HG03108 (cell line): ENCODE data around the gene POPDC2.
A peak's percentile ranks its signal among the peaks of the same experiment; 100 is the strongest.
"Not testable (repeated sequence)": the region's sequence is repeated elsewhere in the genome, so short reads cannot be mapped to it uniquely, and the experiment has no call there.

Experiments used
- ATAC-seq: cut with Tn5 transposase; IDR thresholded peaks from one replicate; pipeline ENCODE4 v1.9.1; 2021; ENCODE audit warnings: moderate library complexity; ENCODE audit not compliant: unreplicated experiment

POPDC2 gene, protein sequence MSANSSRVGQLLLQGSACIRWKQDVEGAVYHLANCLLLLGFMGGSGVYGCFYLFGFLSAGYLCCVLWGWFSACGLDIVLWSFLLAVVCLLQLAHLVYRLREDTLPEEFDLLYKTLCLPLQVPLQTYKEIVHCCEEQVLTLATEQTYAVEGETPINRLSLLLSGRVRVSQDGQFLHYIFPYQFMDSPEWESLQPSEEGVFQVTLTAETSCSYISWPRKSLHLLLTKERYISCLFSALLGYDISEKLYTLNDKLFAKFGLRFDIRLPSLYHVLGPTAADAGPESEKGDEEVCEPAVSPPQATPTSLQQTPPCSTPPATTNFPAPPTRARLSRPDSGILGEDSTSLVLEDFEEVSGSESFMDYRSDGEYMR

DNA sequence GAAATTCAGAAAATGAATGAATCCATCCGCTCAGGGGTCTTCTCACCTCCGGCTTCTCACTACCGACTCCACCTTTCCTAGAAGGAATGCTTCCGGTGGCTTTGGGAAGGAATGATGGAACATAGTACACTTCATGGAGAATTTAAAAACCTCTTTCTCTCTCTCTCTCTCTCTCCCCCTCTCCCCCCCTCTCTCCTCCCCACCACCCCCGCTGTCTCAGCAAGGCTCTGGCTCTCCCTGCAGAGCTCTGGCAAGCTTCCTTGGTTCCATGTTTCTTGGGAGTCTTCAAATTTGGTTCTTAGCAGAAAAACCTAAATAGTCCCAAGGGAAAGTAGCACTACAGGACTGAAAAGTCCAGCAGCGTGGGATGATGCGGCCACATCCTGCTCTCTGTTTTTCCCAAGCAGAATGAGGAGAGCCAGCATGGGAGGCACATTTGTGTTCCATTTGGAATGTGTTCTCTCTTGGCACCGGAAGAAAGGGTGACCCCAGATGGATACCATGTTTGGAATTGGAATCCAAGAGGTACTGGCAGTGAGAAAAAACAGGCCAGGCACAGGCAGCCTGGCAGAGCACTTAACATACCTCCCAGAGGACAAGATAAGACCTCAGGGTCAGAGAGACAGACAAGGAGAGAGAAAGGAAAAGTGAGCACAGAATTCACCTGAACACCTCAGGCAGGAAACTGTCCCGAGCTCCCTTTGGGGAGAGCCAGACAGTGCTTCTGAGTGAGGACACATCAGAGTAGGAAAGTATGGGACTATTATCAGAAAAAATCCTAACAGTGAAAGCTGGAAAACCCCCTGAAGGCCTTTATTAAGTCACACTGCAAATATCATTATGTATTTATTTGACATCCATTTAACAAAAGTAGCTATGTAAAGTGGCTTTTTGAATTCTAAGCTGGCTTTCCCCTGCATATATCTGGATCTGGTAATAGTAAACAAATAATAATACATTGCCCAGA, at the start of gene POPDC2:
Gene POPDC2 (minus strand): TSS at position 116 of the 967 bp plus-strand sequence. CDS start 166 bp downstream, outside the sequence.
- no peak for ATAC-seq

DNA sequence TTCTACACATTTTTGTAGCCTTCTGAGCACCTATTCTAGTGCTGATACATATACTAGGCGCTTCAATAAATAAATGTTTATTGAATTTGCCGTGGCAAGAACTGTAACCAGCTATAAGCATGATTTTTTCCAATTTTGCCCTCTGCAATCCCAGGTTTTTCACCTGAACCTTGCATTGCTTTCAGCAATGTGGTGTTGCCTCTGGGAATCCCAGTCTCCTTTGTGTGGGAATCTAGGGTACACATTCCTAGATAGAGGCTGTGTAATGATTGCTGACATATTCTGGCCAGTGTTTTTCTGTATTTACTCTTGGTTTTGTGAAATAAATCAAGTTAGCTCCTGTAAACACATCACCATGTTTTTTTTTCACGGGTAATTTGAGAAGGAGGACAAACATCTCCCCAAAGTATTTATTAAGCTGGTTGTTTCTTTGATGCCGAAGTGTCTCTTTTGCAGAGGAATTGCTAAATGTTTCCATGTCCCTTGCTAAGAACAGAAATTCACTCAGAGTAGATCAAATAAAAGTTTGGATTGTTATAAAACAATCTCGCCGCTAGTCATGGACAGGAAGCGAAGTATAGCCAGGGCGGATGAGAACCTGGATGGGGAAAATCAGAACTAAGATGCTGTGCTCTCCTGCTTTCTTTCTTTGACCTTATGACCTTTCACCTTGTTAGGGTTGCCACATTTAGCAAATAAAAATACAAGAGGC, 43.6 kb upstream of the POPDC2 start:
- no peak for ATAC-seq

DNA sequence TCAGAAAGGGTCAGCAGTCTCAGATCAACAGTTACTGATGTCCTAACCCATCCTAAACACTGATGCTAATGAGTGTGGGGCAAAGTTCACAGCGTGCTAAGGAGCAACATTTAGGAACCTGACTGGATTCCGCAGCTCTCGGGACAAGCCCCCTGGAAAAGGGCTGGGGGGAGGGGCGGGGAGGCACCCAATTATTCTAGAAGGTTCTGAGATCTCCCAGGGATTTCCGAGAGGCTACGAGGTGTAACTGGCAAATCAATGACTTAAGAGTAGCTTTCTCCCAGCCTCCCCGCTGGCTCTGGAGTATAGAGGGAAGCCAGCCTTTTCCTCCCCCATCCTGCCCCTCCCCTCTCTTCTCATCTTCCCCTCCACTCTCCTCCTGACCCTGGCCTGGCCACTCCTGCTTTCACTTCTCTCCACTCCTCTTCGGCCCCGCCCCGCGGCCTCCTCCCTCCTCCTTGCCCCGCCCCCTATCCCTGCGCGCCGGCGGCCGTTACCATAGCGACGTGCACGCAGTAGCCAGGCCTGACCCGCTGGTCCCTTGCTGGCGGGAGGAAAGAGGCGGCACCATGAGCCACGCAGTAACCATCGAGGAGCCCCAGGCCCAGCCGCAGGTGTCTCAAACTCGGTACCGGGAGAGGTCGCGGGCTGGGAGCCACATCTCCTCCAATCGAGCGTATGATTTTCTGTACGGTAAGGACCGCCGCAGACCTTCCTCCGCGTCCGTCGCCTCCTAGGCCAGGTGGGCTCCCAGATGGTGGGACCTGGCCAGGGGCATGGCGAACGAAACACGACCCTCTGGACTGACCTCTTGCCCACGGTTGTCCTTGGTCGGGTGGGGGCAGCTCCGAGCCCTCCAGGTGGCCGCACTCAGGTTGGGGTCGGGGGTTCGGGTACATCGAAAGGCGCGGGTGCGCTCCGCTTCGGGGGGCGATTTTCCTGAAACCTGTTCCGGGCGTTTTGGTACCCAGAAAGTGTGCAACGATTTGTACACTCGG, 42.4 kb upstream of the POPDC2 start, which contains the start of gene CFAP91:
Gene CFAP91 (plus strand): TSS at position 493 of the 998 bp plus-strand sequence. CDS start 77 bp downstream, at position 570.
- ATAC-seq = peak; percentile 88

DNA sequence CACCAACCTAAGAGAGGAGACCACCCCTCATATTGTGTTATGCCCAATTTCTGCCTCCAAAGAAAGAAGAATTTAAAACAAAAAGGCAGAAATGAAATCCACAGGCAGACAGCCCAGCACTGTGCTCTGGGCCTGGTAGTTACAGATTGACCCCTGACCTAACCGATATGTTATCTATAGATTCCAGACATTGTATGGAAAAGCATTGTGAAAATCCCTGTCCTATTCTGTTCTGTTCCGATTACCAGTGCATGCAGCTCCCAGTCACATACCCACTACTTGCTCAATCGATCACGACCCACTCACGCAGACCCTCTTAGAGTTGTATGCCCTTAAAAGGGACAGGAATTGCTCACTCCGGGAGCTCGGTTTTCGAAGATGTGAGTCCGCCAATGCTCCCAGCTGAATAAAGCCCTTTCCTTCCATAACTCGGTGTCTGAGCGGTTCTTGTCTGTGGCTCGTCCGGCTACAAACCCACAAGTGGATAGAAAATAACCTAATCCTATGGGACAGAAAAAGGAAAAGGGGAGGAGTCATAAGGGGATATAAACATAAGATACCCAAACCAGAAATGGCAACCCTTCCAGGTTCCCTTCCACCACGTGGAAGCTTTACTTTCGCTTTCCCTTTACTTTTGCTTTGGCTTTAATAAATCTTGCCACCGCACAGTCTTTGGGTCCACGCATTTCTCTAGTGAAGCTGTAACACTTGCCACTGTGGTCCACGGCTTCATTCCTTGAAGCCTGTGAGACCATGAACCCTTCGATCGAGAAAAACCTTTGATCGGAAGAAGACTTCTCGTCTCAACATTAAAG, 40.7 kb upstream of the POPDC2 start:
- ATAC-seq = no peak

DNA sequence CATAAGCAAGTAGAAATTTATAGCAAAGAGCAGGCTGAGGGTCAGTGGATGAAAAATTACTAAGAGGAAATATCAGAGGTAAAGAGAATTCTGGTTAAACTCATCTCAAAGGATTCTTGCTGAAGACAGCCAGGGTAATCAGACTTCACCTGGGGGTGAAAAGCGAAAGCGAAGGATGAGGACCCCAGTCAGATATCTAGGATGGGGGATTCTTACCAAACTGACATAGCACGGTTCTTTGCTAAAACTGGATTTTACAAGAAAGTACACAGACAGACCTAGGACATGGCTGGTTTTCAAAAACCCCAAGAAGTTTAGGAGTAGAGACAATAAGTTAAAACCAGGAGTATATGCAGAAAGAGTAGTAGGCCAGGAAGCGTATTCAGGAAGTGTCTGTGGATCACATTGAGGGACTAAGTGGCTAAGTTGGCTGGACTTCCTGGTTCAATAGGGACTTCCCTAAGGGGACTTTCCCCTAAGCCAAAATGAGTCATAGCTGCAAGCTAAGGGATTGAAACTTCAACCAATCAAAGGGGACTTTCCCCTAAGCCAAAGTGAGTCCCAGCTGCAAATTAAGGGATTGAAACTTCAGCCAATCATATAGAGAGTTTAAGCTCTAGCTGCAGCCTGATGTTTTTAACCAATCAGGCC, 40.0 kb upstream of the POPDC2 start:
- ATAC-seq = no peak

DNA sequence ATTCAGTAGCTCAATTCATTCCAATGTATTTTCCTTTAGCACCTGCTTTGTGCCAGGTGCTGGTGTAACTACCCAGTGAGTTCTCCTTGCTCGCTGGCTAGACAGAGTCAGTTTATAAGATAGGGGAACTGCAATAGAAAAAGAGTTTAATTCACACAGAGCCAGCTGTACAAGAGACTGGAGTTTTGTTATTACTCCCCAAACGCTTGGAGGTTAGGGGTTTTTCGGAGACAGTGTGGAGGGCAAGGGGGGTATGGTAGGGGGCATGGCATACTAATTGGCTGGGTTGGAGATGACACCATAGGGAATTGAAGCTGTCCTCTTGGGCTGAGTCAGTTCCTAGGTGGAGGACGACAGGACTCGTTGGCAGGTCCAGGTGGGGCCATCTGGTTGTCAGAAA, 37.0 kb upstream of the POPDC2 start:
- peak; percentile 41 for ATAC-seq

DNA sequence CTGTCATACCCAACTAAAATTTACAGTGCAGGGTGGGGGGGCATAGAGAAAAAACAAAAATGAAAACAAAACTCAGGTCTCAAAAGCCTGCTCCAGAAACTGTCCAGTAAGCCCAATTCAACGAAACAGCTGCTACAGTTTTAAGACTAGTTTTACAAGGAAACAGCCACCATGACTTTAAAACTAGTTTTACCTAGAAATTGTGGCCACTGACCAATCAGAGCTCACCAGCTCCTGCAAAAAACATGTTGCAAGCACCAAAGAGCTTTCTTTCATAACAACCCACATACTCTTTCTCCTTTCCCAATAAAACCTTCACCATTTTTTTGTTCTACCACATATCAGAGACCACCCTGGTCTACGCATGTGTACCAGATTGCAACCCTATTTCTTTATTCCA, 35.1 kb upstream of the POPDC2 start:
- ATAC-seq = no peak

DNA sequence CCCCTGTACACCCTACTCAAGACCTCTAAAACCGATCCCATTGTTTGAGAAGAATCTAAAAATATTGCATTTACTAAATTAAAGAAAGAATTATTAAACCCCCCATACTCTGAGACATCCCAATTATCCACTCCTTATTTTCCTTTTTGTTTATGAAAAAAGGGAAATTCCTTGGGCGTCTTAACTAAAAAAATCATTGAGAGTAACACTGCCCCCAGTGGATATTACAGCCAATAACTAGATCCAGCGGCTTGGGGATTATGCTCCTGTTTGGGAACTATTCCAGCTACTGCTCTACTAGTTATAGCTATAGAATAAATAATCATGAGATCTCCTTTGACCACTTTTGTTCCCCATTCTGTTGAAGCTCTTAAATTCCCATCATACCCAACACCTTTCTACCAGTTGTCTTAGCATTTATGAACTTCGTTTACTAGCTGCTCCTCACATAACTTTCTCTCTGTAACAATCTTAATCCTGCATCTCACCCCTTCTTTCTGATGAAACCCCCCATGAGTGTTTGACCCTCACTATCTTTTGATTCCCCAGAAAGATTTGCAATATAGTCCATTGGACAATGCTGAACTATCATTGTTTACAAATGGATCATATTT, 29.8 kb upstream of the POPDC2 start:
- no peak for ATAC-seq

DNA sequence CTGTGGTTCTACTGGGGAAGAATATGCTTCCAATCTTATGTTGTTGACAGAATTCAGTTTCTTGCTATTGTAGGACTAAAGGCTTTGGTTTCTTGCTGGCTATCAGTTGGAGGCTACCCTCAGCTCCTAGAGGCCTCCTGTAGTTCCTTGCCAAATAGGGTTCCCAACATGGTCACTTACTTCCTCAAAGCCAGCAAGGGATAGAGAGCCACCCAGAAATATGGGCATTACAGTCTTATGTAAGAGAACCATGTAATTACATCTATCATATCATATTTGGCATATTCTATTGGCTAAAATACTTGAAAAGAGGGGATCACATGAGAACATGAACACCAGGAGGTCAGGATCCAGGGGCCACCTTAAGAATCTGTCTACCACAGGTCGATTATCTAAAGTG, 23.0 kb upstream of the POPDC2 start:
- no peak for ATAC-seq

DNA sequence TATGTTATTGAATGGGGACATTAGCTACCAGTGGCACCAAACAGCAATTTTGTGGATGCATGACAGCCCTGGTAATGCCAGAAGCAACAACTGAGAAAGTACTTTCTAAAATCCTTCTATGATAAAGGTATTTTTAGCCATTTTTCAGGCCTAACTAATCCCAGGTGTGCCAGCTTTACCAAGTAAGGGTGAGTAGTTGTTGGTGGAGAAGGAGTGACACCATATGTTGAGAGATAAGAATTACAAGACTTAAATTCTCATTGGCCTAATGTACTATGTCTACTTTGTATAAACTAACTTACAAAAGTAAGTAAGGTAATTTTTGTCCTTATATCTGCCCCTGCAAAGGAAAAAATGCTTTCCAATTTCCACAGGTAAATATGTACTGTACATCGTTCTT, 20.9 kb upstream of the POPDC2 start:
- ATAC-seq = peak; percentile 38

DNA sequence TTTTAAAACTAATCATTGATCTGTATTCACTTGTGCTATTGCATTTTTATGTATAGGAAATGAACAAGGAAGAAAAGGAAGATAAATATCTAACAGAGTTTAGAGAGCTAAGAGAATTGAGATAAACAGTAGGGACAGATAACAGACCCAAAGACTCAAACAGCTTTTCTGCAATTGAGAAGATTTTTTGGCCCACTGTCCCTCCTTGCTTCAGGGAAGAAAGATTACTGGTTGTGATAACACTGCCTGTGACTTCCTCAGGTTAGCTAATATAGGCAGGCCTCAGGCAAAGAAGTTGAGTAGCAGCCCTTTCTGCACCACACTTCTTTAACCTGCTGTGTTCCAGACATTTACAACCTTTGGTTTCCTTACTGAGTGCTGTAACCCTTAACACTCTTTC, 19.5 kb upstream of the POPDC2 start:
- ATAC-seq = no peak

DNA sequence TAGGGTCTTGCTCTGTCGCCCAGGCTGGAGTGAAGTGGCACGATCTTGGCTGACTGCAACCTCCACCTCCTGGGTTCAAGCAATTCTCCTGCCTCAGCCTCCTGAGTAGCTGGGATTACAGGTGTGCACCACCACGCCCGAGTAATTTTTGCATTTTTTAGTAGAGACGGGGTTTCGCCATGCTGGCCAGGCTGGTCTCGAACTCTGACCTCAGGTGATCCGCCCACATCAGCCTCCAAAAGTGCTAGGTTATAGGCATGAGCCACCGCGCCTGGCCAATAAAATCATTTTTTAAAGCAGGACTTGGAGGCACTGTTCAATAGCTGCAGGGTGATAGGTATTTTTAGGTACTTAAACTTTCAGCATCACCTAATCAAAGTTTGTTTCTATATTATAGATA, 17.8 kb upstream of the POPDC2 start:
- not testable (repeated sequence) for ATAC-seq

DNA sequence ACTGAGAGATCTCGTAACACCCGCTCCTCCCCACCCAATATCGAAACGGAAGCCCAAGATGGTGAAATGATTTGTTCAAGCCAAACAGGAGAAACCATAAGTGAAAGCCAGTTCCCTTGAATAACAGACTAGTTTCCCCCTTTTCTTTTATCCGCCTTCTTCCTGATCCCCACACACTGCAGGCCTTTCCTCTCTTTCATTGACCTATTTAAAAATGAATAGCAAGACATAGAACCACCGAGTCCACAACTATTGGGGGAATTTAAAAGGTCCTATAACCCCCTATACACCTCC, 17.2 kb upstream of the POPDC2 start:
- no peak for ATAC-seq

DNA sequence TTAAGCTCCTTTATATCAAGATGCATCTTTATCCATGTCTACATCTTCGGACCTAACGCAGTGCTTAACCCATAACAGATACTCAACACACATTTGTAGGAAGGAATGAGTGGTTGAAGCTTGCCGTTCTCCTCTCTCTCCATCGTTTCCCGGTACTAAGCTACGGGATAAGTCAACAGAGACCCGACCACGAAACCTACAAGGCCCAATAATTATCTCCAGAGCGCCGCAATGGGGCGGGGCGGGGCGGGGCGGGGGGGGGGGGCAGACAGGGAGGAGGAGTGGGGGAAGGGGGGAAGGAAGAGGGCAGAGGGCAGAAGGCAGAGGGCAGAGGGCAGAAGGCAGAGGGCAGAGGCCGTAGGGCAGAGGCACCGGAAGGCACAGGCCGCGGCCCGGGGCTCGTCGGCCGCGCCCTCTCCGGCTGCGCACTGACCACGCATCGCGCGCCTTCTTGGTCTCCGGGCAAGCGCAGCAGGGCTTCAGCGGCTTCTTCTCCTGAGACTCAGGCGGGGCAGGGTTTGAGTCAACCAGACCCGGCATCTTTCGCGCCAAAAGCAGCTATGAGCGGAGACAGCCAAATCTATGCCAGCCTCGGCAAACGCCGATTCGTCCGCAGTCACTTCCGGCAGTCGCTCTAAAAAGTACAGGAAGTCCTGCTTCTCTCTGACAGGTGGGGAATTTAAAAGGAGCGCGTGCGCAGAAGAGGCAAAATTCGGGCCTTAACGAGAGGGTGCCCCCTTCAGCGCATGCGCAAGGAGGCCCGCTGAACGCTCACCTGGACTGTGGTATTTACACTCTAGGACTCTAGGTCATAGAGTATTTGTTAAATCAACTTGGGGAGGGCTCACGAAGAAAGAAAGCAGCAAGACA, 16.6 kb upstream of the POPDC2 start, which contains the start of gene COX17:
Gene COX17 (minus strand): TSS at position 636 of the 870 bp plus-strand sequence. CDS start 96 bp downstream, at position 540.
- ATAC-seq = peak; percentile 84

DNA sequence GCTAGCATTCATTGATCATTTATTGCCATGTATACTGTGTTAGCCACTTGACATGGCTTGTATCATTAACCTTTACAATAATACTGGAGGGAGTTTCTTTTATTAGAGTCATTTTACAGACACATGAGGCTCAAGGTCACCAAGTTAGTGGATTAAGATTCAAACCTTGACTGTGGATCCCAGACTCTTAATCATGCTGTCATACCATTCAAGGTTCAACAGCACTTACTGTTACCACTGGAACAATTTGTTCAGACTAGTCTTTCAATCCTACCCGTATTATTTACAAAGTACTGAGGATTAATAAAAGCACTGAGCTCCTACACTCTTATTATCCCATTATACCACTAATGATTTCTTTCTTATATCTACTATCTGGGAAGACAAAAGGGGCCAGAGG, 15.6 kb upstream of the POPDC2 start:
- ATAC-seq = no peak

DNA sequence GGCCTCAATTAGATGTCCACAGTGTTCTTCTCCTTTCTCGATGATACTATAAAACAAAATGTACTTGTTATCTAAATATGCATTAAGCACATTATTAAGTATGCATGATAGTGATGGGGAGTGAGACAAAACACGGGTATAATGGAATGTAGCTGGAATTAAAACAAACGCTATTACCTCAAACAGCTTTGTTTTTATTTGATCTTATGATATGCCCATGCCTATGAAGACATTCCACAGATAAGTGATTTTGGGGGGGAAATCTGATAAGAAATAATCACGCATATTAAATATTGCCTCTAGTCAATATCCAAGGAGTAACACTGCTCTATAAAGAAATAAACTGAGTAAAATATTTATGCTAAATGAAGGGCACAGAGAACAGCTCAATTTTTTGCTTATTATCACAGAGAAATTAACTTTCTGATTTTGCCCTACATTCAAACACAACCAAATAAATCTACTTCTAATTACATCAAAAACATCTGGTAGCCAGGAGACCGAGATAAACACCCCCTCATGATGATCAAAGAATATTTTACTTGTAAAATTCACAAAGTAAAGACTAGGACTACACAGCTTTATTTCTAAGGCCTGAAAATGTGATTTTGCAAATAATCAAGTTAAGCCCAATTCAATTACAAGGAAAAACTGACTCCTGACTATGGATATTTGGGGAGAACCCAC, 14.9 kb upstream of the POPDC2 start:
- no peak for ATAC-seq

DNA sequence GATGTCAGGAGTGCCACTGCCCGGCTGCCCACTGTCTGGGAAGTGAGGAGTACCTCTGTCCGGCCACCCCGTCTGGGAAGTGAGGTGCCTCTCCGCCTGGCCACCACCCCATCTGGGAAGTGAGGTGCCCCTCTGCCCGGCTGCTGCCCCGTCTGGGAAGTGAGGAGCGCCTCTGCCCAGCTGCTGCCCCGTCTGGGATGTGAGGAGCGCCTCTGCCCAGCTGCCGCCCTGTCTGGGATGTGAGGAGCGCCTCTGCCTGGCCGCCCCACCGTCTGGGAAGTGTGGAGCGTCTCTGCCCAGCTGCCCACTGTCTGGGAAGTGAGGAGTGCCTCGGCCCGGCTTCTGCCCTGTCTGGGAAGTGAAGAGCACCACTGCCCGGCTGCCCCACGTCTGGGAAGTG, 13.5 kb upstream of the POPDC2 start:
- no peak for ATAC-seq
